ENCODE results near the gene SLC25A41. TPM values are rescaled to one million over a fixed set of nuclear protein-coding genes. Genes with fewer than 3 reads are reported as not detected.

The SLC25A41 gene
- total and polyA plus RNA-seq, 2 of the 8 experiments (the other 6 are each of a cell fraction or from before 2014, with no cell fraction given) = 0.50 TPM; not detected in 1

GRCh38 chr19:6471076-6471475 lies 37.5 kb upstream of the SLC25A41 start:
- POLR2A ChIA-PET (ENCODE audit: partially characterized antibody) = interaction anchor here (0.5 to 1.0 kb wide), 3 partner anchors 15 to 330 kb away, joined by 3 to 4 read pairs (median 3); no protein-coding TSS in a partner anchor
- H4K5ac ChIP-seq (ENCODE audit: insufficient read length, low read depth, low read length) = no peak overlapping the region
- no peaks in the 10 kb centered on the region for H3K79me2 ChIP-seq (ENCODE audit: control insufficient read depth in 1 of 2, insufficient read depth in 2 of 2, low read length in 2 of 2)
- no peaks in the 10 kb centered on the region for H3K9me3 ChIP-seq (ENCODE audit: insufficient read depth in 2 of 2, low read depth in 1 of 2, low read length in 1 of 2)
- H2BK20ac ChIP-seq (ENCODE audit: low read length) = no peak overlapping the region
- peaks cover 0 to 8% of the 10 kb centered on the region in 2 experiments for H4K20me1 ChIP-seq (replicated peaks in 1 of 2; ENCODE audit: control insufficient read depth in 1 of 2, insufficient read depth in 2 of 2, low read length in 2 of 2)
- no peak overlapping the region for H2AK5ac ChIP-seq (ENCODE audit: low read depth, low read length)
- H2BK5ac ChIP-seq (ENCODE audit: low read depth, low read length) = no peak overlapping the region
- H3K14ac ChIP-seq (ENCODE audit: insufficient read length) = no peak overlapping the region
- H3K4ac ChIP-seq (replicated peaks; ENCODE audit: insufficient read length, low read depth, low read length) = no peak overlapping the region
- no peak overlapping the region for H3K27ac ChIP-seq (ENCODE audit: low read depth, low read length)
- FAIRE-seq = no peak
- H3K36me3 ChIP-seq (ENCODE audit: control insufficient read depth in 2 of 4, insufficient read depth in 4 of 4, low read length in 3 of 4) = peaks cover 0 to 8% (median 3%) of the 10 kb centered on the region in 4 experiments; a peak in 2 of 8 replicates
- no peak overlapping the region for H3K23ac ChIP-seq (ENCODE audit: insufficient read length)
- H3K4me3 ChIP-seq (ENCODE audit: extremely low read depth in 1 of 4, insufficient read depth in 2 of 4, low read depth in 3 of 4, low read length in 4 of 4) = no peak overlapping the region
- H3K18ac ChIP-seq (ENCODE audit: extremely low read depth, low read length) = no peak overlapping the region
- CTCF ChIA-PET (ENCODE audit: partially characterized antibody) = no interaction called here
- H2BK120ac ChIP-seq (replicated peaks; ENCODE audit: low read depth, low read length) = no peak overlapping the region
- peaks cover 10% of the 10 kb centered on the region for H3K23me2 ChIP-seq (ENCODE audit: low read depth, low read length)
- no peak overlapping the region for H4K8ac ChIP-seq (ENCODE audit: extremely low read depth, insufficient read depth, low read length)
- no peaks in the 10 kb centered on the region; the same call in 1 of the 2 replicates for H3K79me1 ChIP-seq (ENCODE audit: low read depth, low read length)
- no peak overlapping the region for H2BK12ac ChIP-seq (ENCODE audit: low read depth, low read length)
- H4K91ac ChIP-seq (replicated peaks; ENCODE audit: insufficient read length, low read length) = no peak overlapping the region
- no peak overlapping the region for H3K4me2 ChIP-seq (ENCODE audit: insufficient read depth in 1 of 2, low read depth in 2 of 2, low read length in 2 of 2)
- H3K56ac ChIP-seq (replicated peaks; ENCODE audit: insufficient read length, low read depth, low read length) = no peak overlapping the region
- 0 out of 7 replicates have a peak overlapping the region, but pooled peaks of 1 of the 4 experiments have one; percentile 1 for H3K9ac ChIP-seq (replicated peaks in 1 of 4; ENCODE audit: extremely low read depth in 1 of 4, low read depth in 3 of 4, low read length in 3 of 4)
- no peak for DNase-seq (ENCODE audit: low read depth in 1 of 2, low spot score in 2 of 2)
- peaks cover 0 to 11% (median 0%) of the 10 kb centered on the region in 4 experiments; a peak in 3 of 7 replicates for H3K4me1 ChIP-seq (replicated peaks in 1 of 4; ENCODE audit: control insufficient read depth in 3 of 4, insufficient read depth in 4 of 4, low read length in 3 of 4)
- TF ChIP-seq CEBPB (IDR thresholded peaks at IDR 0.05; ENCODE audit: low read depth, low read length) (no peak), NANOG (IDR thresholded peaks at IDR 0.05; ENCODE audit: insufficient read depth, low read depth, low read length, poor library complexity, severe bottlenecking) (no peak), CBX8 (IDR thresholded peaks at IDR 0.05; ENCODE audit: borderline replicate concordance, low read depth, low read length) (no peak), TBP (IDR thresholded peaks at IDR 0.05; ENCODE audit: low read depth, low read length) (no peak), CREB1 (IDR thresholded peaks at IDR 0.05) (no peak), HDAC2 (IDR thresholded peaks at IDR 0.05; ENCODE audit: borderline replicate concordance in 1 of 2, low read depth in 2 of 2, low read length in 2 of 2) (no peak), BACH1 (IDR thresholded peaks at IDR 0.05; ENCODE audit: low read length) (no peak), CBX5 (IDR thresholded peaks at IDR 0.05; ENCODE audit: low read depth, low read length) (no peak)
- H2AFZ ChIP-seq (ENCODE audit: low read length) = no peak overlapping the region
- no peak overlapping the region for H2BK15ac ChIP-seq (ENCODE audit: low read length)
- 80% methylated on average over 14 of the region's 14 CpGs; no CpG with 5 or more reads in 1 of the 2 experiments for WGBS, 2 experiments (ENCODE audit: extremely low coverage in 1 of 2, insufficient coverage in 1 of 2, insufficient read length in 1 of 2, insufficient replicate concordance in 2 of 2, low coverage in 1 of 2, low lambda C conversion rate in 2 of 2, missing lambda C conversion rate in 1 of 2)
- peaks cover 0 to 12% (median 9%) of the 10 kb centered on the region in 4 experiments; a peak in 6 of 7 replicates for H3K27me3 ChIP-seq (replicated peaks in 1 of 4; ENCODE audit: control insufficient read depth in 3 of 4, extremely low read depth in 1 of 4, insufficient read depth in 3 of 4, low read length in 3 of 4)

All from H1 (cell line).